A673 (cell line): ENCODE measurements around the gene FHDC1. TPM values are rescaled to one million over a fixed set of nuclear protein-coding genes. Genes with fewer than 3 reads are reported as not detected.

Experiments
- BruUV-seq: library from RNA; stranded (reverse); fragments of 400-500 nt; replicated peaks from 2 replicates; lab custom pipeline; 2021; lab: Mats Ljungman, UMichigan
- CTCF ChIA-PET: fragments of 300-600 bp; sonication (Branson Sonifier 250); formaldehyde crosslinking; loops from one replicate; lab custom pipeline; 2022; ENCODE audit warnings: antibody characterized with exemption; lab: Charles Lee
- POLR2A ChIA-PET: fragments of 300-600 bp; sonication (Branson Sonifier 250); formaldehyde crosslinking; loops from one replicate; lab custom pipeline; 2022; ENCODE audit warnings: antibody characterized with exemption; ENCODE audit not compliant: low non-redundant PET; lab: Charles Lee
- DNase-seq: peaks from one replicate; pipeline ENCODE4 v3.0.0-alpha.2; 2015; ENCODE audit warnings: low spot score
- H3K27ac ChIP-seq: fragments of 200-600 bp; sonication (generic); 2 replicates; pipeline ENCODE4 v1.5.1; 2016; ENCODE audit warnings: mixed run types, low read depth, mild to moderate bottlenecking, mixed read lengths, antibody characterized with exemption, low read length; ENCODE audit not compliant: poor library complexity, severe bottlenecking
- H3K27me3 ChIP-seq: fragments of 200-600 bp; sonication (generic); replicated peaks from 2 replicates; pipeline ENCODE4 v1.6.1; 2017; ENCODE audit warnings: mixed run types, low read depth, mild to moderate bottlenecking, mixed read lengths, antibody characterized with exemption, low read length; ENCODE audit not compliant: insufficient read depth, poor library complexity
- H3K36me3 ChIP-seq: fragments of 200-600 bp; sonication (generic); 2 replicates; pipeline ENCODE4 v1.6.1; 2016; ENCODE audit warnings: mixed run types, mild to moderate bottlenecking, mixed read lengths, antibody characterized with exemption, low read length; ENCODE audit not compliant: insufficient read depth, poor library complexity, severe bottlenecking
- H3K4me1 ChIP-seq: fragments of 200-600 bp; sonication (generic); 2 replicates; pipeline ENCODE4 v1.6.1; 2017; ENCODE audit warnings: mixed run types, mild to moderate bottlenecking, mixed read lengths, antibody characterized with exemption, low read length; ENCODE audit not compliant: insufficient read depth, poor library complexity, severe bottlenecking
- H3K4me3 ChIP-seq: fragments of 200-600 bp; sonication (generic); 2 replicates; pipeline ENCODE4 v1.5.1; 2016; ENCODE audit warnings: low read depth, mixed run types, mild to moderate bottlenecking, mixed read lengths, low read length; ENCODE audit not compliant: poor library complexity, severe bottlenecking
- H3K9me3 ChIP-seq: fragments of 200-600 bp; sonication (generic); 2 replicates; pipeline ENCODE4 v1.6.1; 2016; ENCODE audit warnings: mixed run types, low read depth, mild to moderate bottlenecking, mixed read lengths, antibody characterized with exemption, low read length; ENCODE audit not compliant: poor library complexity, severe bottlenecking
- EZH2 ChIP-seq: fragments of 200-600 bp; sonication (generic); IDR thresholded peaks from 2 replicates; pipeline ENCODE4 v1.6.1; 2017; ENCODE audit warnings: borderline replicate concordance, low read depth, mild to moderate bottlenecking, mixed read lengths, antibody characterized with exemption, low read length; ENCODE audit not compliant: poor library complexity, severe bottlenecking
- intact Hi-C: fragments of 100-400 bp; cut with micrococcal nuclease; formaldehyde crosslinking; loops from one replicate; pipeline ENCODE4 v1.10.0; 2022; ENCODE audit not compliant: unreplicated experiment
- total RNA-seq: library from RNA; stranded (reverse); gene quantifications from 2 replicates; pipeline ENCODE4 v1.2.3, GENCODE V29; 2021
- TF ChIP-seq, protein P1 (sequence below): fragments of 300-800, 200-600 bp; sonication (generic); conservative IDR thresholded peaks from 2 replicates; pipeline ENCODE4 v1.5.1; 2017; ENCODE audit warnings: low read depth, mild to moderate bottlenecking, antibody characterized with exemption, low read length, moderate library complexity, mixed read lengths

The FHDC1 gene
- total RNA-seq, 1 experiment from 2014 or later = 0.26 TPM

DNA sequence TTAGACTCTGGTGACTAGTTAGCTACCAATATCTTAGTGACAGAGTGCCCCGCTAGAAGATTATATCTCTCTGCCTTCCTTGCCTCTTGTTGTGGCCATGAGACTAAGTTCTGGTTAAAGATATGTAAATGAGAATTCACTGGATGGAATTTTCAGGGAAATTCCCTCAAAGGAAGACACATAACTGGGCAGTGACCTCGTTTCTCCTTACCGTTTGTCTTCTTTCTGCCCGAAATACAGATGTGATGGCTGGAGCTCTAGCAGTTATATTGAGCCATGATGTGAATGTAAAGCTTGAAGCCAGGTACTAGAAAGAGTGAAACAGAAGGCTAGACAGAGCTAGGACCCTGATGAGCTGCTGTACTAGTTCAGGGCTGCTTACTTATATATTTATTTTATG is 80.5 kb downstream of the FHDC1 start:
- no peak overlapping the region for H3K4me3 ChIP-seq
- H3K4me1 ChIP-seq = no peaks in the 10 kb centered on the region
- CTCF ChIA-PET = no interaction called here
- intact Hi-C loops = no loop called here
- BruUV-seq = no TSS peak
- no peaks in the 10 kb centered on the region for H3K36me3 ChIP-seq
- POLR2A ChIA-PET = no interaction called here
- no peak overlapping the region for H3K27ac ChIP-seq
- DNase-seq = no peak
- H3K27me3 ChIP-seq = no peaks in the 10 kb centered on the region
- no peak for TF ChIP-seq EZH2
- TF ChIP-seq, protein P1, sequence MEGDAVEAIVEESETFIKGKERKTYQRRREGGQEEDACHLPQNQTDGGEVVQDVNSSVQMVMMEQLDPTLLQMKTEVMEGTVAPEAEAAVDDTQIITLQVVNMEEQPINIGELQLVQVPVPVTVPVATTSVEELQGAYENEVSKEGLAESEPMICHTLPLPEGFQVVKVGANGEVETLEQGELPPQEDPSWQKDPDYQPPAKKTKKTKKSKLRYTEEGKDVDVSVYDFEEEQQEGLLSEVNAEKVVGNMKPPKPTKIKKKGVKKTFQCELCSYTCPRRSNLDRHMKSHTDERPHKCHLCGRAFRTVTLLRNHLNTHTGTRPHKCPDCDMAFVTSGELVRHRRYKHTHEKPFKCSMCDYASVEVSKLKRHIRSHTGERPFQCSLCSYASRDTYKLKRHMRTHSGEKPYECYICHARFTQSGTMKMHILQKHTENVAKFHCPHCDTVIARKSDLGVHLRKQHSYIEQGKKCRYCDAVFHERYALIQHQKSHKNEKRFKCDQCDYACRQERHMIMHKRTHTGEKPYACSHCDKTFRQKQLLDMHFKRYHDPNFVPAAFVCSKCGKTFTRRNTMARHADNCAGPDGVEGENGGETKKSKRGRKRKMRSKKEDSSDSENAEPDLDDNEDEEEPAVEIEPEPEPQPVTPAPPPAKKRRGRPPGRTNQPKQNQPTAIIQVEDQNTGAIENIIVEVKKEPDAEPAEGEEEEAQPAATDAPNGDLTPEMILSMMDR = no peak
- no peaks in the 10 kb centered on the region for H3K9me3 ChIP-seq

DNA sequence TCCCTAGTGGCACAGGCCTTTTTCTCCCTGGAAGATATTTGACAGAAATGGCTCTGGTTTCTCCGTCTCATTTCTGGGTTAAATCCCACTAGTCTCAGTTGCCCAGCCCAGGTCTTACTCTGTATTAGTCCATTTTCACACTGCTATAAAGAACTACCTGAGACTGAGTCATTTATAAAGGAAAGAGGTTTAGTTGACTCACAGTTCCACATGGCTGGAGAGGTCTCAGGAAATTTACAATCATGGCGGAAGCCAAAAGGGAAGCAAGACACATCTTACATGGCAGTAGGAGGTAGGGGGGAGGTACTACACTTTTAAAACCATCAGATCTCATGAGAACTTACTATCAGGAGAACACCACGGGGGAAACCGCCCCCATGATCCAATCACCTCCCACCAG is 81.9 kb downstream of the FHDC1 start:
- Histone ChIP-seq H3K9me3 (no peaks in the 10 kb centered on the region), H3K36me3 (no peaks in the 10 kb centered on the region), H3K4me1 (no peaks in the 10 kb centered on the region), H3K27me3 (no peaks in the 10 kb centered on the region), H3K4me3 (no peak overlapping the region), H3K27ac (no peak overlapping the region)
- no peak for DNase-seq
- POLR2A ChIA-PET = no interaction called here
- BruUV-seq = no TSS peak
- CTCF ChIA-PET = no interaction called here
- TF ChIP-seq, protein P1 = no peak
- TF ChIP-seq EZH2 = no peak
- intact Hi-C loops = no loop called here

DNA sequence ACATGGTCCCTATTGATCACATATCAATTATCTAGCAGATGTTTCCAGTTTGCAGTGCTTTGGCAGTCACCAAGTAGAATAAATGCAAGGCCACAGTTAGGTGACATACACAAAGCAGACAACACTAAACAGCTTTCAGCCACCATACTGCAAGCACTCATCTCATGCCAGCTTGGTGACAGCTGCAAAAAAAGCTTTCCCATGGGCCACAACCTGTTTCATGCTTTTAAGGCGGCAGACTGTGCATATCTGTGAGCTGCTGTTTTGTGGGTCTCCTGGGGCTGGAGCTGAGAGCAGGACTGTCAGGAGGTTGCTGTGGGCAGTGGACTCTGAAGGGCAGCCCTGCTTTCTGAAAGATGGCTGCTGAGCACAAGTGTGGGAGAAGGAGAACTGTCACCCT is 82.6 kb downstream of the FHDC1 start:
- intact Hi-C loops = no loop called here
- no peak overlapping the region for H3K4me3 ChIP-seq
- DNase-seq = no peak
- BruUV-seq = no TSS peak
- CTCF ChIA-PET = no interaction called here
- H3K9me3 ChIP-seq = no peaks in the 10 kb centered on the region
- POLR2A ChIA-PET = no interaction called here
- H3K27ac ChIP-seq = no peak overlapping the region
- H3K27me3 ChIP-seq = no peaks in the 10 kb centered on the region
- no peak for TF ChIP-seq EZH2
- TF ChIP-seq, protein P1 = no peak
- no peaks in the 10 kb centered on the region for H3K4me1 ChIP-seq
- no peaks in the 10 kb centered on the region for H3K36me3 ChIP-seq
